GM12865 (cell line): ENCODE measurements around the gene EIF5.

Source experiments
- DNase-seq: peaks from one replicate; pipeline ENCODE4 v3.0.0; 2010; ENCODE audit warnings: low read depth
- H3K4me3 ChIP-seq: 2 replicates; pipeline ENCODE4 v1.5.1; 2011; ENCODE audit warnings: mild to moderate bottlenecking, low read depth, low read length, control low read depth
- CTCF ChIP-seq: IDR thresholded peaks from 2 replicates; pipeline ENCODE4 v1.5.1; 2011; ENCODE audit warnings: low read length, control low read depth, low read depth, inconsistent platforms; ENCODE audit not compliant: insufficient read depth; ENCODE audit errors: missing control alignments

The EIF5 gene

GRCh38 chr14:103333754-103334643 is at the start of gene EIF5:
TSS of gene EIF5 (plus strand) at chr14:103334237. CDS start at chr14:103335861, 1,624 bp downstream.
- TF ChIP-seq CTCF: peak; percentile 29
- H3K4me3 ChIP-seq: peak within 1 kb of the TSS; percentile 96
- DNase-seq: peak; percentile 99

- no peak for TF ChIP-seq CTCF
- peak; percentile 33 for DNase-seq
- H3K4me3 ChIP-seq: no peak overlapping the region
These were observed 49.2 kb upstream of the EIF5 start for GRCh38 chr14:103284574-103285467.

- no peak for DNase-seq
- TF ChIP-seq CTCF: no peak
- no peak overlapping the region for H3K4me3 ChIP-seq
These were observed 47.6 kb upstream of the EIF5 start for GRCh38 chr14:103286460-103286859.

- TF ChIP-seq CTCF: no peak
- DNase-seq: no peak
- H3K4me3 ChIP-seq: no peak overlapping the region
These were observed 46.8 kb upstream of the EIF5 start for GRCh38 chr14:103286968-103287850.

GRCh38 chr14:103288076-103288766 is 45.8 kb upstream of the EIF5 start:
- no peak for DNase-seq
- TF ChIP-seq CTCF: no peak
- H3K4me3 ChIP-seq: no peak overlapping the region

GRCh38 chr14:103290056-103290455 is 44.0 kb upstream of the EIF5 start:
- no peak for DNase-seq
- H3K4me3 ChIP-seq: no peak overlapping the region
- TF ChIP-seq CTCF: no peak
